Measurements from ENCODE around the gene SECISBP2. TPM values are rescaled to one million over a fixed set of nuclear protein-coding genes. Genes with fewer than 3 reads are reported as not detected.

SECISBP2 gene
- total and polyA plus RNA-seq, 7 donors, result 26.2 to 80.8 (median 40.2) TPM

DNA sequence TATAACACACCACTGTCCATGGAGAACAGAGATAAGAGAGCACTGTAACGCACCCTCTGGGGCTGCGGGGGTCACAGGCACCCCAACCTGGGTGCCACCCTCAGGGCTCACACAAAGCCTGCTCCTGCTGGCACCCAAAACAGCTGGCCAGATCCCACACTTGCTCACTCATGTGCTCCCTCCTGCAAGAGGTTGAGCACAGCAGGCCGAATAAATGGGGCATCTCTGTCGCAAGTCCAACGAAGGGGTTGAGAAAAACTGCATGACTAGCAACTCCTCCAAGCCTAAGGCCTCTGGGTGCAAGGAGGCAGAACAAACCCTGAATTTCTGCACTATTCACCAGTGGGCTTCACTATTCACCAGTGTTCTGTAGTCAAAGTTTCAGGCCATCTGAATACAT lies 80.3 kb downstream of the SECISBP2 start:
- no peak for ATAC-seq
- H3K27ac ChIP-seq, result no peak overlapping the region
- peak in 1 of 2 donors; percentile 9 for DNase-seq
- H3K36me3 ChIP-seq (ENCODE audit: insufficient read depth in 1 of 2, low read depth in 1 of 2), result peaks cover 0 to 91% of the 10 kb centered on the region in 2 donors
- H3K9me3 ChIP-seq, result no peaks in the 10 kb centered on the region
- no peaks in the 10 kb centered on the region for H3K4me1 ChIP-seq
- H3K27me3 ChIP-seq (ENCODE audit: insufficient read depth in 3 of 3, low read length in 2 of 3), result no peaks in the 10 kb centered on the region
- intact Hi-C loops (cut with DNase I), result no loop called here
- WGBS, 3 donors, result 63 to 93% (median 73%) methylated on average over 5 of the region's 5 CpGs
- TF ChIP-seq, protein P1, sequence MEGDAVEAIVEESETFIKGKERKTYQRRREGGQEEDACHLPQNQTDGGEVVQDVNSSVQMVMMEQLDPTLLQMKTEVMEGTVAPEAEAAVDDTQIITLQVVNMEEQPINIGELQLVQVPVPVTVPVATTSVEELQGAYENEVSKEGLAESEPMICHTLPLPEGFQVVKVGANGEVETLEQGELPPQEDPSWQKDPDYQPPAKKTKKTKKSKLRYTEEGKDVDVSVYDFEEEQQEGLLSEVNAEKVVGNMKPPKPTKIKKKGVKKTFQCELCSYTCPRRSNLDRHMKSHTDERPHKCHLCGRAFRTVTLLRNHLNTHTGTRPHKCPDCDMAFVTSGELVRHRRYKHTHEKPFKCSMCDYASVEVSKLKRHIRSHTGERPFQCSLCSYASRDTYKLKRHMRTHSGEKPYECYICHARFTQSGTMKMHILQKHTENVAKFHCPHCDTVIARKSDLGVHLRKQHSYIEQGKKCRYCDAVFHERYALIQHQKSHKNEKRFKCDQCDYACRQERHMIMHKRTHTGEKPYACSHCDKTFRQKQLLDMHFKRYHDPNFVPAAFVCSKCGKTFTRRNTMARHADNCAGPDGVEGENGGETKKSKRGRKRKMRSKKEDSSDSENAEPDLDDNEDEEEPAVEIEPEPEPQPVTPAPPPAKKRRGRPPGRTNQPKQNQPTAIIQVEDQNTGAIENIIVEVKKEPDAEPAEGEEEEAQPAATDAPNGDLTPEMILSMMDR (IDR thresholded peaks at IDR 0.05), result no peak
- no peak overlapping the region for H3K4me3 ChIP-seq

DNA sequence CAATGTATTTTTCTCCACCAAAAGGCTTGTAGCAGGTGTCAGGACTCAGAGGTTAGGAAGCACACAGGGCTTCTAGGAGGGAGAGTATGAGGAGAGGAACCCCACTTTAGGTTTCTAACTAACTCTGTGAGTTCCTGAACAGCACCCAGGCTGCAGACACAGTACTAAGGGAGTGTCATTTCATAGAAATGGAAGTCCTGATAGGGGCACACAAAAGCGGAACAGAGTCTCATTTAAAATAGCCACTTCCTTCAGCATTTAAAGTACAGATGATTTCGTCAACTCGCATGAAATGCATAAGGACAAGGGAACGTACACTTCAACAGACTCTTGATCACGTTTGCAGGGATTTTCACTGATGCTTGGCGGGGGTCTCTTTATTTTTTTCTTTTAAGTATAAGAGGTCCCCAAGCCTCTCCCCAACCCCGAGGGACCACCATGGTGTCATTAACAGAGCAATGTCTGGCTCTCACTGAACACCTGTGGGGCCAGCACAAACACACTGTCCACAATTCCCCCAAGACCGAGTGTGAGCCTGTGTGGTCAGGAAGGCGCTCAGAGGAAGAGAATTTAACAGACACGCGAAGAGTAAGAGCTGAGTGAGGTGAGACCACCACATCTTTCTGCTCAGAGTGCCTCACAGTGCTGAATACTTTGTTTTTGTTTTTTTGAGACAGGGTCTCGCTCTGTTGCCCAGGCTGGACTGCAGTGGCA lies 82.3 kb downstream of the SECISBP2 start:
- Histone ChIP-seq H3K4me1 (no peaks in the 10 kb centered on the region), H3K27ac (no peak overlapping the region), H3K27me3 (ENCODE audit: insufficient read depth in 3 of 3, low read length in 2 of 3) (no peaks in the 10 kb centered on the region), H3K4me3 (no peak overlapping the region), H3K9me3 (no peaks in the 10 kb centered on the region), H3K36me3 (ENCODE audit: insufficient read depth in 1 of 2, low read depth in 1 of 2) (peaks cover 0 to 77% of the 10 kb centered on the region in 2 donors)
- TF ChIP-seq, protein P1 (IDR thresholded peaks at IDR 0.05), result no peak
- peak in 1 of 4 donors; percentile 33 for ATAC-seq
- intact Hi-C loops (cut with DNase I), result loop anchor here in 1 of 2 donors (1.0 kb wide), 1 partner anchor 19 kb away; no protein-coding TSS in a partner anchor
- 86 to 88% (median 88%) methylated on average over 12 of the region's 12 CpGs for WGBS, 3 donors
- DNase-seq, result peak in 1 of 2 donors; percentile 13

DNA sequence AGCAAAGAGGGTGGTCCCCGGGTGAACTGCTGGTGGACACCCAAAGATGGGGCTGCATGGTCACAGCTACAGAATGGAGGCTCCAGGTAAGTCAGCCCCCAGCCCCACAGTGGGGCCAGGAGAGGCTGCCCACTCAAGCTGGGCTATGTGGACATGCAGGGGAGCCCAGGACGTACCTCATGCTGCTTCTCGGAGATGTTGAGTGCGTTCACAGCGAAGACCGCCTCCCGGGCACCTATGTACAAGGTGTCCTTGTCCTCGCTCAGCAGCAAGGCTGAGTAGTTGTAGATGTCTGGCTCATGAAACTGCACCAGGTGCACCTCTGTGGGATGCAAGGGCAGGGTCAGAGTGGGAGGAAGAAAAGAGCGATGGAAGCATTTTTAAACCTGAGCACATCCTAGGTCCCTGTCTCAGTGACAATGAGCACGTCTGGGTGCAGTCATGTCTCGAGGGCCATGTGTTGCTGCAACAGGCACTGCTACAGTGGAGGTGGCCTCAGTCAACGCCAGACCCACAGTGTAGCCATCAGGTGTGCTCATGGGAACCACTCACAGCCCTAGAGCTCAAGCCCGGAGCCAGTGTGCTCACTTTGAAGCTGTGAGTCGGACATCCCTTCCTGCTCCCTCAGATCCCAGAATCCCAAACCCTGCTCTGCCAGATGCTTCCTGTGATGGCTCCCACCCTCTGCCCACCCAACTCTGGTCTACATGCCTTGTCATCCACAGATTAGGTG lies 84.6 kb downstream of the SECISBP2 start:
- DNase-seq, result peak in 1 of 2 donors; percentile 26
- peak in 1 of 4 donors; percentile 10 for ATAC-seq
- no peaks in the 10 kb centered on the region for H3K9me3 ChIP-seq
- H3K36me3 ChIP-seq (ENCODE audit: insufficient read depth in 1 of 2, low read depth in 1 of 2), result peaks cover 0 to 56% of the 10 kb centered on the region in 2 donors
- no peak overlapping the region for H3K27ac ChIP-seq
- 92 to 94% (median 93%) methylated on average over 14 of the region's 14 CpGs for WGBS, 3 donors
- H3K4me1 ChIP-seq, result no peaks in the 10 kb centered on the region
- intact Hi-C loops (cut with DNase I), result no loop called here
- TF ChIP-seq, protein P1 (IDR thresholded peaks at IDR 0.05), result no peak
- no peak overlapping the region for H3K4me3 ChIP-seq
- H3K27me3 ChIP-seq (ENCODE audit: insufficient read depth in 3 of 3, low read length in 2 of 3), result no peaks in the 10 kb centered on the region

DNA sequence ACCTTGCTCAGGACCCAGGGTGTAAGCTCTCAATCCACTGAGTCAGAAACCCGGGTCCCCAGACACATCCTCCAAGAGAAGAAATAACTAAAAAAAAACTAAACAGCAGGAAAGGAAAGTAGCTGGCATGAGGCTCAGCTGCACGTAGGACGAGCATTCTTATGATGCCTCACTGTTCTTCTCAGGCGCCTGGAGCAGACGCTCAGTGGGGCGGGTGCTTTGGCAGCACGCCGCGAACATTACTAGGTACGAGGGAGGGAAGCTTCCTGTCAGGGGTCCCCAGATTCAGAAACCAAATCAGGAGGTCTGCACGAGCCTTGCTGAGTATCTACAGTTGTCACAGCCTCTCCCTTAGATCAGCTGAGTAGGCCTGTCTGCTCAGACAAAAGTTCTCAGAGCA lies 85.8 kb downstream of the SECISBP2 start:
- Histone ChIP-seq H3K27ac (no peak overlapping the region), H3K36me3 (ENCODE audit: insufficient read depth in 1 of 2, low read depth in 1 of 2) (peaks cover 0 to 44% of the 10 kb centered on the region in 2 donors), H3K4me1 (peaks cover 7% of the 10 kb centered on the region), H3K9me3 (no peaks in the 10 kb centered on the region), H3K4me3 (no peak overlapping the region), H3K27me3 (ENCODE audit: insufficient read depth in 3 of 3, low read length in 2 of 3) (no peaks in the 10 kb centered on the region)
- intact Hi-C loops (cut with DNase I), result no loop called here
- DNase-seq, result peak in 1 of 2 donors; percentile 12
- WGBS, 3 donors, result 85 to 95% (median 90%) methylated on average over 11 of the region's 11 CpGs
- TF ChIP-seq, protein P1 (IDR thresholded peaks at IDR 0.05), result no peak
- no peak for ATAC-seq
